Fibroblast of lung (primary cell): ENCODE results near the gene NPY1R.

ENCODE experiments used
- CTCF ChIP-seq, 2 donors: IDR thresholded peaks in 1 of 2; conservative IDR thresholded peaks in 1 of 2; 1 replicate in 1 of 2; 2 replicates in 1 of 2; pipeline ENCODE4 v1.5.1; 2011 to 2012; ENCODE audit warnings: low read length in 2 of 2, control low read depth in 1 of 2, inconsistent platforms in 1 of 2, low read depth in 1 of 2, mild to moderate bottlenecking in 1 of 2
- EZH2 ChIP-seq: IDR thresholded peaks from 2 replicates; pipeline ENCODE4 v1.5.1; 2012; ENCODE audit warnings: low read length, control low read depth, mild to moderate bottlenecking; ENCODE audit errors: missing control alignments

GRCh38 chr4:163353054-163353453 lies 20.7 kb upstream of the NPY1R start:
- TF ChIP-seq CTCF (conservative IDR thresholded peaks at IDR 0.05 in 1 of 2, IDR thresholded peaks at IDR 0.05 in 1 of 2; ENCODE audit: low read depth in 1 of 2, low read length in 2 of 2) (no peak), EZH2 (no peak)
